ENCODE measurements around the gene MOK.

DNA sequence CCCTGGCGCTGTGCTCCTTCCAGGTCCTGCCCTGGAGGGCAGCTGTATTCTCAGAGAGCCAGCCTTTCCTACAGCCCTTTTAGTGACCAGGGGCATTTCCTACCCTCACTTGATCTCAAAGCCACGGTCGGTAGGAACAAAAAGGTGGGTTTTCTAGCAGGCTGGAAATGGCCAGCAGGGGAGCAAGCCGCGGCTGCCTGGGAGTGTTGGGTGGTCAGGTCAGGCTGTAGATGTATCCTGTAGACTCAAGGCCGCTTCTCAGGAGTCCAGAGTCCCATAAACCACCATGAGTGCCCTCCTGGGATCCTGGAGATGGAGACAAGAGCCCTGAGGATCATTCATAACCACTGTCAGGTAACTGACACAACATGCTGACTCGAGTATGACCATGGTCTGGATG lies 39.1 kb upstream of the MOK start:
- TF ChIP-seq CTCF (IDR thresholded peaks at IDR 0.05), result no peak
- TF ChIP-seq POLR2A (IDR thresholded peaks at IDR 0.05), result no peak
- no peak for TF ChIP-seq POLR2AphosphoS5 (IDR thresholded peaks at IDR 0.05; ENCODE audit: insufficient read depth in 1 of 2, low read depth in 1 of 2)

All from vagina (tissue), 2 donors.